Measurements from ENCODE around the gene TBC1D5.

TBC1D5 gene

GRCh38 chr3:17149076-17149475 is 593.4 kb downstream of the TBC1D5 start:
- no peak overlapping the region for H3K4me3 ChIP-seq (ENCODE audit: control insufficient read depth, low read depth, low read length)
- no peak for TF ChIP-seq CTCF (IDR thresholded peaks at IDR 0.05; ENCODE audit: control insufficient read depth, insufficient read depth, low read depth, low read length, missing control alignments)
- no peak for DNase-seq (ENCODE audit: low read depth)

- no peak overlapping the region for H3K4me3 ChIP-seq (ENCODE audit: control insufficient read depth, low read depth, low read length)
- DNase-seq (ENCODE audit: low read depth): no peak
- TF ChIP-seq CTCF (IDR thresholded peaks at IDR 0.05; ENCODE audit: control insufficient read depth, insufficient read depth, low read depth, low read length, missing control alignments): no peak
Observed at GRCh38 chr3:17144665-17144993, 597.8 kb downstream of the TBC1D5 start.

GRCh38 chr3:17143893-17144664 is 598.4 kb downstream of the TBC1D5 start:
- no peak for TF ChIP-seq CTCF (IDR thresholded peaks at IDR 0.05; ENCODE audit: control insufficient read depth, insufficient read depth, low read depth, low read length, missing control alignments)
- no peak overlapping the region for H3K4me3 ChIP-seq (ENCODE audit: control insufficient read depth, low read depth, low read length)
- DNase-seq (ENCODE audit: low read depth): no peak

- no peak for DNase-seq (ENCODE audit: low read depth)
- TF ChIP-seq CTCF (IDR thresholded peaks at IDR 0.05; ENCODE audit: control insufficient read depth, insufficient read depth, low read depth, low read length, missing control alignments): no peak
- no peak overlapping the region for H3K4me3 ChIP-seq (ENCODE audit: control insufficient read depth, low read depth, low read length)
Observed at GRCh38 chr3:17142516-17142915, 599.9 kb downstream of the TBC1D5 start.

- no peak for DNase-seq (ENCODE audit: low read depth)
- no peak for TF ChIP-seq CTCF (IDR thresholded peaks at IDR 0.05; ENCODE audit: control insufficient read depth, insufficient read depth, low read depth, low read length, missing control alignments)
- no peak overlapping the region for H3K4me3 ChIP-seq (ENCODE audit: control insufficient read depth, low read depth, low read length)
Observed at GRCh38 chr3:17141699-17142098, 600.7 kb downstream of the TBC1D5 start.

GRCh38 chr3:17140670-17141505 is 601.5 kb downstream of the TBC1D5 start:
- no peak for DNase-seq (ENCODE audit: low read depth)
- no peak for TF ChIP-seq CTCF (IDR thresholded peaks at IDR 0.05; ENCODE audit: control insufficient read depth, insufficient read depth, low read depth, low read length, missing control alignments)
- no peak overlapping the region for H3K4me3 ChIP-seq (ENCODE audit: control insufficient read depth, low read depth, low read length)

Data from AG09309 (cell line).